Hepatocyte (in vitro differentiated cells): ENCODE results near the gene ADH5. TPM values are rescaled to one million over a fixed set of nuclear protein-coding genes. Genes with fewer than 3 reads are reported as not detected.
"Not testable (repeated sequence)": the region's sequence is repeated elsewhere in the genome, so short reads cannot be mapped to it uniquely, and the experiment has no call there.

ENCODE experiments used
- DNase-seq: peaks from one replicate; pipeline ENCODE4 v3.0.0-alpha.2; 2016; ENCODE audit warnings: low spot score
- H2AFZ ChIP-seq: fragments of 200-600 bp; sonication (generic); 2 replicates; pipeline ENCODE4 v1.6.0; 2016; ENCODE audit warnings: antibody characterized with exemption, mild to moderate bottlenecking
- H3K27ac ChIP-seq: fragments of 200-600 bp; sonication (generic); 2 replicates; pipeline ENCODE4 v1.5.1; 2016; ENCODE audit warnings: mild to moderate bottlenecking
- H3K27me3 ChIP-seq: fragments of 200-600 bp; sonication (generic); 2 replicates; pipeline ENCODE4 v1.6.1; 2016
- H3K36me3 ChIP-seq: fragments of 200-600 bp; sonication (generic); replicated peaks from 2 replicates; pipeline ENCODE4 v1.5.1; 2016; ENCODE audit warnings: low read depth; ENCODE audit not compliant: insufficient read depth
- H3K4me1 ChIP-seq: fragments of 200-600 bp; sonication (generic); 2 replicates; pipeline ENCODE4 v1.5.1; 2016; ENCODE audit warnings: mild to moderate bottlenecking, moderate library complexity; ENCODE audit not compliant: insufficient read depth
- H3K4me2 ChIP-seq: fragments of 200-600 bp; sonication (generic); 2 replicates; pipeline ENCODE4 v1.6.0; 2016
- H3K4me3 ChIP-seq: fragments of 200-600 bp; sonication (generic); 2 replicates; pipeline ENCODE4 v1.5.1; 2016; ENCODE audit warnings: mild to moderate bottlenecking
- H3K79me2 ChIP-seq: fragments of 200-600 bp; sonication (generic); 2 replicates; pipeline ENCODE4 v1.6.0; 2017; ENCODE audit warnings: mild to moderate bottlenecking
- H3K9me2 ChIP-seq: fragments of 200-600 bp; sonication (generic); replicated peaks from 2 replicates; pipeline ENCODE4 v1.6.0; 2017; ENCODE audit warnings: mild to moderate bottlenecking; ENCODE audit not compliant: insufficient read depth
- H3K9me3 ChIP-seq: fragments of 200-600 bp; sonication (generic); 2 replicates; pipeline ENCODE4 v1.5.1; 2016; ENCODE audit warnings: low read depth, mild to moderate bottlenecking
- H4K20me1 ChIP-seq: fragments of 200-600 bp; sonication (generic); 2 replicates; pipeline ENCODE4 v1.6.0; 2016; ENCODE audit warnings: mild to moderate bottlenecking; ENCODE audit not compliant: insufficient read depth, poor library complexity, severe bottlenecking
- EZH2 ChIP-seq: fragments of 200-600 bp; sonication (generic); IDR thresholded peaks from 2 replicates; pipeline ENCODE4 v1.6.1; 2016; ENCODE audit warnings: antibody characterized with exemption, mild to moderate bottlenecking, borderline replicate concordance
- EZH2phosphoT487 ChIP-seq: fragments of 200-600 bp; sonication (generic); IDR thresholded peaks from one replicate; pipeline ENCODE4 v1.6.1; 2018; ENCODE audit warnings: antibody characterized with exemption, mild to moderate bottlenecking, low read depth, moderate library complexity; ENCODE audit not compliant: unreplicated experiment, severe bottlenecking
- WGBS: methylation state at CpG from one replicate; pipeline ENCODE4 v1.1.6; 2016; ENCODE audit warnings: low lambda C conversion rate; ENCODE audit errors: missing lambda C conversion rate; 5-methylcytosine and 5-hydroxymethylcytosine counted together
- polyA plus RNA-seq: library from polyadenylated mRNA; unstranded; fragments of >200 nt; fragmentation: Nextera tagmentation; extraction: Ambion mirVana; gene quantifications from 2 replicates; pipeline ENCODE4 v1.2.1, GENCODE V29; 2016
- total RNA-seq: library from RNA; depleted of rRNA; stranded (reverse); fragments of >200 nt; gene quantifications from 2 replicates; pipeline ENCODE4 v1.2.3, GENCODE V29; 2014
- TF ChIP-seq, protein P1 (sequence below): fragments of 200-600 bp; sonication (generic); IDR thresholded peaks from 2 replicates; pipeline ENCODE4 v1.5.1; 2016; ENCODE audit warnings: antibody characterized with exemption, mild to moderate bottlenecking; ENCODE audit not compliant: poor library complexity

ADH5 gene
- total and polyA plus RNA-seq, 2 experiments from 2014 or later = 149 to 200 TPM

DNA sequence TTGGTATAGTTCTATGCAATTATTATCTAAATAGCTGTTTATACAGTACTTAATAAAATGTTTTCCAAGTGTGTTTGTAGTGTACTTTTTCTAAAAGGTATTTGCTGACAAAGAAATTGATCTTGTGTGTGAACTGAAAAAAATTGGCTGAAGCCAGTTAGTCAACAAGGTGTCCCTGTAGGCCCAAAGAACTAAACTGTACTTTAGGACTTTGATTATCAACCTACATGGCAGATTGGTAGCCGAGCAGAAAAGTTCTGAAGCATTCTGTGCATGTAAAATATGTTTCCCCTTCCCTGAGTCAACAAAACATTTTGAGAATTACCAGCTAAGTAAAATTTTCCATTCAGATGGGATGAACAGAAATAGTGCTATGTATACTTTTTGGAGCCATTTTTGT, 21.0 kb downstream of the ADH5 start:
- H3K4me2 ChIP-seq = no peak overlapping the region
- no peaks in the 10 kb centered on the region for H3K79me2 ChIP-seq
- H4K20me1 ChIP-seq = no peaks in the 10 kb centered on the region
- TF ChIP-seq EZH2 (no peak), EZH2phosphoT487 (no peak)
- TF ChIP-seq, protein P1, sequence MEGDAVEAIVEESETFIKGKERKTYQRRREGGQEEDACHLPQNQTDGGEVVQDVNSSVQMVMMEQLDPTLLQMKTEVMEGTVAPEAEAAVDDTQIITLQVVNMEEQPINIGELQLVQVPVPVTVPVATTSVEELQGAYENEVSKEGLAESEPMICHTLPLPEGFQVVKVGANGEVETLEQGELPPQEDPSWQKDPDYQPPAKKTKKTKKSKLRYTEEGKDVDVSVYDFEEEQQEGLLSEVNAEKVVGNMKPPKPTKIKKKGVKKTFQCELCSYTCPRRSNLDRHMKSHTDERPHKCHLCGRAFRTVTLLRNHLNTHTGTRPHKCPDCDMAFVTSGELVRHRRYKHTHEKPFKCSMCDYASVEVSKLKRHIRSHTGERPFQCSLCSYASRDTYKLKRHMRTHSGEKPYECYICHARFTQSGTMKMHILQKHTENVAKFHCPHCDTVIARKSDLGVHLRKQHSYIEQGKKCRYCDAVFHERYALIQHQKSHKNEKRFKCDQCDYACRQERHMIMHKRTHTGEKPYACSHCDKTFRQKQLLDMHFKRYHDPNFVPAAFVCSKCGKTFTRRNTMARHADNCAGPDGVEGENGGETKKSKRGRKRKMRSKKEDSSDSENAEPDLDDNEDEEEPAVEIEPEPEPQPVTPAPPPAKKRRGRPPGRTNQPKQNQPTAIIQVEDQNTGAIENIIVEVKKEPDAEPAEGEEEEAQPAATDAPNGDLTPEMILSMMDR = no peak
- no peak for DNase-seq
- peak overlapping the region; percentile 20 for H3K27ac ChIP-seq
- H3K4me1 ChIP-seq = no peaks in the 10 kb centered on the region
- no peaks in the 10 kb centered on the region for H3K27me3 ChIP-seq
- H3K9me2 ChIP-seq = no peaks in the 10 kb centered on the region
- H3K36me3 ChIP-seq = no peaks in the 10 kb centered on the region
- no peaks in the 10 kb centered on the region for H3K9me3 ChIP-seq
- H3K4me3 ChIP-seq = no peak overlapping the region
- WGBS = 77% methylated on average over 1 of the region's 1 CpG
- no peak overlapping the region for H2AFZ ChIP-seq

DNA sequence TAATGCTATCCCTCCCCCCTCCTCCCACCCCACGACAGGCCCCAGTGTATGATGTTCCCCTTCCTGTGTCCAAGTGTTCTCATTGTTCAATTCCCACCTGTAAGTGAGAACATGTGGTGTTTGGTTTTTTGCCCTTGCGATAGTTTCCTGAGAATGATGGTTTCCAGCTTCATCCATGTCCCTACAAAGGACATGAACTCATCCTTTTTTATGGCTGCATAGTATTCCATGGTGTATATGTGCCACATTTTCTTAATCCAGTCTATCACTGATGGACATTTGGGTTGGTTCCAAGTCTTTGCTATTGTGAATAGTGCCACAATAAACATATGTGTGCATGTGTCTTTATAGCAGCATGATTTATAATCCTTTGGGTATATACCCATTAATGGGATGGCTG, 23.1 kb downstream of the ADH5 start:
- H2AFZ ChIP-seq = not testable (repeated sequence)
- 94% methylated on average over 2 of the region's 2 CpGs for WGBS

DNA sequence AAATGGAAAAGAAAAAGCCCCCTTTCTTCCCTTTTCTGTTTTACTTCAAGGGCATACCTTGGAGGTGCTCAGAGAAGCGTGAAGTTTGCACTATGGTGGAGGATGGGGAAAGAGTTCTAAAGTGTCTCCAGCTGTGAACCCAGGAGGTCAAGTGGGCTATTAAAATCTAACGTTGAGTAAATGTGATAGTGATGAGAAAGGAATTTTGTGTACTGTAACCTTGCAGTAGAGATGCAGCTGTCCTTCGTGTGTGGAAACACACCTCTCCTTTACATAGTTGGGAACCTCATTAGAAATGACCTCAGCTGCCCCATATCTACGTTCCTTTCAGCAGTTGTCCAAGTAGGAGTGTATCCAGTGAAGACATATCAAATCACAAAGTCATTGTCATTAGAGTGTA, 26.5 kb downstream of the ADH5 start:
- DNase-seq = no peak

More for the DNA sequence above, 23.1 kb downstream of the ADH5 start:
- H3K36me3 ChIP-seq, H3K79me2 ChIP-seq, H3K9me2 ChIP-seq, H3K4me2 ChIP-seq, H3K9me3 ChIP-seq, H4K20me1 ChIP-seq, H3K27ac ChIP-seq, H3K4me1 ChIP-seq, DNase-seq, H3K27me3 ChIP-seq, H3K4me3 ChIP-seq: not testable (repeated sequence)

DNA sequence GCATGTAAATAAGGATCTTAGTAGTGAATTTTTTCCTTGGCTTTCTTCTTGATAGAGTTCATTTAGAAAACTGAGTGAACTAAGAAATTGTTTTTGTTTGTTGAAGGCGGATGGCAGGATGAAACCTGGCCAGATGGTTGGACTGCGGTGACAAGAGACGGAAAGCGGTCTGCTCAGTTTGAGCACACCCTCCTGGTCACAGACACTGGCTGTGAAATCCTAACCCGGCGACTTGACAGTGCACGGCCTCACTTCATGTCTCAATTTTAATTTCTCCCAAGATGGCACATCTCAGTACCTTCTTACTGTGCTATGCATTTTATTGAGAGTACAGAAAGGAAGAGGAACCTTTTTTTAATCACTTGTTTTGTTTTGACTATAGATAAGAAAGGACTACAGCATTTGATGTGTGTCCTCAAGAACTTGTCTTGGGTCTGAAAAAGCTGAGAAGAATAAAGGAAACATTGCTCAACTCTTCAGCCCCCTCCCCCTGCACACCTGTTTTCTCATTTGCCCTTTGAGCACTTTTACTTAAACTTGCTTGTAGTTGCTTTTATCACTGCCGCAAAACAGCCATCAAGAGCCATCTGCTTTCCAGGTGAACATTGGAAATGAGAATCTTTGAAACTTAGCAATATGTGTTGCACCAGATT, 27.4 kb downstream of the ADH5 start:
- Histone ChIP-seq H3K9me2 (no peaks in the 10 kb centered on the region), H3K27ac (peak overlapping the region; percentile 76), H3K79me2 (no peaks in the 10 kb centered on the region), H3K4me3 (no peak overlapping the region), H3K36me3 (no peaks in the 10 kb centered on the region), H3K4me1 (no peaks in the 10 kb centered on the region), H3K9me3 (no peaks in the 10 kb centered on the region), H4K20me1 (no peaks in the 10 kb centered on the region), H3K4me2 (no peak overlapping the region), H2AFZ (no peak overlapping the region), H3K27me3 (no peaks in the 10 kb centered on the region)
- TF ChIP-seq, protein P1 = no peak
- TF ChIP-seq EZH2phosphoT487 (no peak), EZH2 (no peak)
- 93% methylated on average over 8 of the region's 8 CpGs for WGBS
- DNase-seq = no peak

More for the DNA sequence above, 26.5 kb downstream of the ADH5 start:
- Histone ChIP-seq H3K27ac (no peak overlapping the region), H2AFZ (no peak overlapping the region), H3K4me2 (no peak overlapping the region), H3K4me3 (no peak overlapping the region), H3K27me3 (no peaks in the 10 kb centered on the region), H3K9me2 (no peaks in the 10 kb centered on the region), H4K20me1 (no peaks in the 10 kb centered on the region), H3K9me3 (no peaks in the 10 kb centered on the region), H3K36me3 (no peaks in the 10 kb centered on the region), H3K79me2 (no peaks in the 10 kb centered on the region), H3K4me1 (no peaks in the 10 kb centered on the region)
- TF ChIP-seq EZH2 = no peak
- TF ChIP-seq EZH2phosphoT487 = no peak
- TF ChIP-seq, protein P1 = no peak
- 70% methylated on average over 4 of the region's 4 CpGs for WGBS
